OCI-LY3 (cell line): ENCODE results near the gene MMP14.
A peak's percentile ranks its signal among the peaks of the same experiment; 100 is the strongest.

Source experiments
- H2AFZ ChIP-seq: fragments of 200-600, 300-600 bp; shearing (Covaris generic); 2 replicates; pipeline ENCODE4 v1.6.0; 2014; ENCODE audit warnings: antibody characterized with exemption, low read depth, low read length
- H3K27ac ChIP-seq: fragments of 200-600, 300-600 bp; sonication (generic); 2 replicates; pipeline ENCODE4 v1.5.1; 2014; ENCODE audit warnings: mild to moderate bottlenecking, low read length, moderate library complexity, mixed read lengths
- H3K27me3 ChIP-seq: fragments of 200-600, 300-600 bp; sonication (generic); 2 replicates; pipeline ENCODE4 v1.6.1; 2014; ENCODE audit warnings: low read depth, low read length, mixed read lengths
- H3K36me3 ChIP-seq: fragments of 200-600, 300-600 bp; sonication (generic); replicated peaks from 2 replicates; pipeline ENCODE3; 2014; ENCODE audit warnings: low read depth, low read length, mixed read lengths
- H3K4me1 ChIP-seq: fragments of 300-600, 200-600 bp; sonication (generic); 2 replicates; pipeline ENCODE4 v1.6.1; 2014; ENCODE audit warnings: low read length, mixed read lengths
- H3K4me2 ChIP-seq: fragments of 200-600, 300-600 bp; sonication (generic); 2 replicates; pipeline ENCODE4 v1.6.1; 2014; ENCODE audit warnings: low read length, mixed read lengths
- H3K4me3 ChIP-seq: fragments of 300-600, 200-600 bp; sonication (generic); 2 replicates; pipeline ENCODE4 v1.5.1; 2014; ENCODE audit warnings: antibody characterized with exemption, mild to moderate bottlenecking, low read length, moderate library complexity
- H3K79me2 ChIP-seq: fragments of 300-600, 200-600 bp; shearing (Covaris generic); 2 replicates; pipeline ENCODE4 v1.6.1; 2014; ENCODE audit warnings: mild to moderate bottlenecking, low read length, mixed read lengths
- H3K9ac ChIP-seq: fragments of 300-600, 200-600 bp; shearing (Covaris generic); 2 replicates; pipeline ENCODE4 v1.6.0; 2014; ENCODE audit warnings: mild to moderate bottlenecking, low read length, moderate library complexity
- H3K9me3 ChIP-seq: fragments of 200-600, 300-600 bp; shearing (Covaris generic); 2 replicates; pipeline ENCODE4 v1.6.1; 2014; ENCODE audit warnings: low read length, mixed read lengths; ENCODE audit not compliant: insufficient read depth
- H4K20me1 ChIP-seq: fragments of 200-600, 300-600 bp; sonication (generic); 2 replicates; pipeline ENCODE4 v1.6.1; 2016; ENCODE audit warnings: low read length, mixed read lengths; ENCODE audit not compliant: insufficient read depth
- EZH2phosphoT487 ChIP-seq: fragments of 200-600 bp; shearing (Covaris generic); IDR thresholded peaks from 2 replicates; pipeline ENCODE4 v1.6.1; 2018; ENCODE audit warnings: antibody characterized with exemption, mixed run types, low read depth
- TF ChIP-seq, protein P1 (sequence below): fragments of 200-600, 300-600 bp; sonication (generic); IDR thresholded peaks from 2 replicates; pipeline ENCODE4 v1.5.1; 2014; ENCODE audit warnings: antibody characterized with exemption, low read length, low read depth

Gene MMP14

GRCh38 chr14:22811722-22812121 lies 24.7 kb upstream of the MMP14 start:
- H3K79me2 ChIP-seq, result no peaks in the 10 kb centered on the region
- H3K9ac ChIP-seq, result no peak overlapping the region
- H3K27ac ChIP-seq, result no peak overlapping the region
- H3K4me1 ChIP-seq, result peaks cover 40% of the 10 kb centered on the region
- H4K20me1 ChIP-seq, result no peaks in the 10 kb centered on the region
- H3K4me2 ChIP-seq, result peak overlapping the region; percentile 50
- no peak overlapping the region for H2AFZ ChIP-seq
- no peak overlapping the region for H3K4me3 ChIP-seq
- no peaks in the 10 kb centered on the region for H3K36me3 ChIP-seq
- H3K27me3 ChIP-seq, result no peaks in the 10 kb centered on the region
- TF ChIP-seq, protein P1, sequence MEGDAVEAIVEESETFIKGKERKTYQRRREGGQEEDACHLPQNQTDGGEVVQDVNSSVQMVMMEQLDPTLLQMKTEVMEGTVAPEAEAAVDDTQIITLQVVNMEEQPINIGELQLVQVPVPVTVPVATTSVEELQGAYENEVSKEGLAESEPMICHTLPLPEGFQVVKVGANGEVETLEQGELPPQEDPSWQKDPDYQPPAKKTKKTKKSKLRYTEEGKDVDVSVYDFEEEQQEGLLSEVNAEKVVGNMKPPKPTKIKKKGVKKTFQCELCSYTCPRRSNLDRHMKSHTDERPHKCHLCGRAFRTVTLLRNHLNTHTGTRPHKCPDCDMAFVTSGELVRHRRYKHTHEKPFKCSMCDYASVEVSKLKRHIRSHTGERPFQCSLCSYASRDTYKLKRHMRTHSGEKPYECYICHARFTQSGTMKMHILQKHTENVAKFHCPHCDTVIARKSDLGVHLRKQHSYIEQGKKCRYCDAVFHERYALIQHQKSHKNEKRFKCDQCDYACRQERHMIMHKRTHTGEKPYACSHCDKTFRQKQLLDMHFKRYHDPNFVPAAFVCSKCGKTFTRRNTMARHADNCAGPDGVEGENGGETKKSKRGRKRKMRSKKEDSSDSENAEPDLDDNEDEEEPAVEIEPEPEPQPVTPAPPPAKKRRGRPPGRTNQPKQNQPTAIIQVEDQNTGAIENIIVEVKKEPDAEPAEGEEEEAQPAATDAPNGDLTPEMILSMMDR, result no peak
- TF ChIP-seq EZH2phosphoT487, result no peak
- no peaks in the 10 kb centered on the region for H3K9me3 ChIP-seq

GRCh38 chr14:22812744-22813143 lies 23.6 kb upstream of the MMP14 start:
- Histone ChIP-seq H3K27ac (no peak overlapping the region), H3K9ac (no peak overlapping the region), H2AFZ (no peak overlapping the region), H3K4me1 (peaks cover 40% of the 10 kb centered on the region), H4K20me1 (no peaks in the 10 kb centered on the region), H3K4me3 (no peak overlapping the region), H3K27me3 (no peaks in the 10 kb centered on the region), H3K36me3 (no peaks in the 10 kb centered on the region), H3K9me3 (no peaks in the 10 kb centered on the region), H3K4me2 (no peak overlapping the region), H3K79me2 (no peaks in the 10 kb centered on the region)
- TF ChIP-seq, protein P1, result no peak

DNA sequence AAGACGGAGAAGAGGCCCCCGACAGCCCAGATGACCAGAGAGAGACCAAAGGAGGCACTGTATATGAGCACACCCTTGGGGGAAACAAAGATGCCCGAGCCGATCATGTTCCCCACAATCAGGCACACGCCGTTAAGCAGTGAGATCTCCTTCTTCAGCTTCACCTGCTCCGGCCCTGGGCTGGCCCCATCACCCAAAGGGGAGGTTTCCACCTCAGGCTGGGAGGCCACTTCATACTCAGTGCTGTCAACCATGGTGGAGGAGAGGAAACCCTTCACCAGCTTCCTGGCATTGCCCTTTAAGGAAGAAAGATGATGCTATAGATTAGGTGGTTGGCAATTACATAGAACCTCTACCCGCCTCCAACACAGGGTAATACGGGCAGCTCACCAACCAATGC lies 23.2 kb upstream of the MMP14 start:
- Histone ChIP-seq H3K4me2 (no peak overlapping the region), H3K36me3 (no peaks in the 10 kb centered on the region), H3K27ac (no peak overlapping the region), H3K4me3 (no peak overlapping the region), H3K27me3 (no peaks in the 10 kb centered on the region), H3K79me2 (no peaks in the 10 kb centered on the region), H4K20me1 (no peaks in the 10 kb centered on the region), H3K4me1 (peaks cover 43% of the 10 kb centered on the region), H2AFZ (no peak overlapping the region), H3K9ac (no peak overlapping the region), H3K9me3 (no peaks in the 10 kb centered on the region)
- TF ChIP-seq, protein P1, result no peak
- TF ChIP-seq EZH2phosphoT487, result no peak

GRCh38 chr14:22814373-22814772 lies 22.0 kb upstream of the MMP14 start:
- Histone ChIP-seq H3K4me1 (peaks cover 45% of the 10 kb centered on the region), H3K9ac (no peak overlapping the region), H2AFZ (no peak overlapping the region), H3K4me3 (no peak overlapping the region), H3K27me3 (no peaks in the 10 kb centered on the region), H3K27ac (no peak overlapping the region), H4K20me1 (no peaks in the 10 kb centered on the region), H3K4me2 (no peak overlapping the region), H3K9me3 (no peaks in the 10 kb centered on the region), H3K36me3 (no peaks in the 10 kb centered on the region), H3K79me2 (no peaks in the 10 kb centered on the region)
- TF ChIP-seq EZH2phosphoT487, result no peak
- TF ChIP-seq, protein P1, result no peak
